ENCODE data around the gene TTLL7. TPM values are rescaled to one million over a fixed set of nuclear protein-coding genes. Genes with fewer than 3 reads are reported as not detected.

Gene TTLL7
- polyA plus RNA-seq, 1 donor (not counting 4 experiments of a cell fraction or from before 2014, with no cell fraction given), result 8.1 TPM

- Histone ChIP-seq H3K4me2 (ENCODE audit: control insufficient read depth, extremely low read depth, insufficient read depth, low read depth, low read length) (no peak overlapping the region), H3K4me3 (ENCODE audit: control insufficient read depth in 2 of 3, extremely low read depth in 1 of 3, insufficient read depth in 2 of 3, low read depth in 1 of 3, low read length in 3 of 3) (no peak overlapping the region), H3K79me2 (ENCODE audit: control insufficient read depth, insufficient read depth, low read length) (no peaks in the 10 kb centered on the region), H3K27ac (ENCODE audit: control insufficient read depth, insufficient read depth, low read length) (no peak overlapping the region), H2AFZ (ENCODE audit: control insufficient read depth, low read length) (no peak overlapping the region), H3K36me3 (ENCODE audit: control insufficient read depth in 2 of 2, extremely low read depth in 1 of 2, insufficient read depth in 2 of 2, low read length in 2 of 2) (no peaks in the 10 kb centered on the region), H3K9ac (ENCODE audit: control insufficient read depth, extremely low read depth, insufficient read depth, low read length) (no peak overlapping the region), H3K4me1 (ENCODE audit: control insufficient read depth, extremely low read depth, insufficient read depth, low read length) (no peaks in the 10 kb centered on the region), H3K27me3 (ENCODE audit: control insufficient read depth, extremely low read depth, insufficient read depth, low read length) (no peaks in the 10 kb centered on the region), H3K9me1 (ENCODE audit: control insufficient read depth, extremely low read depth, insufficient read depth, low read length) (no peaks in the 10 kb centered on the region), H4K20me1 (ENCODE audit: control insufficient read depth, extremely low read depth, insufficient read depth, low read length) (no peaks in the 10 kb centered on the region), H3K9me3 (ENCODE audit: control insufficient read depth, low read depth, low read length) (no peaks in the 10 kb centered on the region)
- FAIRE-seq (no peak), DNase-seq (ENCODE audit: low read depth, low spot score) (no peak)
- TF ChIP-seq EZH2 (IDR thresholded peaks at IDR 0.05; ENCODE audit: low read length), result no peak
- TF ChIP-seq CTCF (optimal IDR thresholded peaks at IDR 0.05 in 1 of 3, IDR thresholded peaks at IDR 0.05 in 1 of 3, conservative IDR thresholded peaks at IDR 0.05 in 1 of 3; ENCODE audit: extremely low read depth in 1 of 3, insufficient read depth in 2 of 3, low read length in 3 of 3), result no peak
- dilution Hi-C loops (cut with MboI; ENCODE audit: extremely low pct_ligation_motif_present, low sequenced_read_pairs), result no loop called here
These were observed 71.9 kb downstream of the TTLL7 start for GRCh38 chr1:83927061-83927460.

GRCh38 chr1:83923553-83923952, 75.4 kb downstream of the TTLL7 start:
- Histone ChIP-seq H3K27me3 (ENCODE audit: control insufficient read depth, extremely low read depth, insufficient read depth, low read length) (no peaks in the 10 kb centered on the region), H3K4me2 (ENCODE audit: control insufficient read depth, extremely low read depth, insufficient read depth, low read depth, low read length) (no peak overlapping the region), H3K79me2 (ENCODE audit: control insufficient read depth, insufficient read depth, low read length) (no peaks in the 10 kb centered on the region), H3K27ac (ENCODE audit: control insufficient read depth, insufficient read depth, low read length) (no peak overlapping the region), H3K9me3 (ENCODE audit: control insufficient read depth, low read depth, low read length) (no peaks in the 10 kb centered on the region), H3K4me1 (ENCODE audit: control insufficient read depth, extremely low read depth, insufficient read depth, low read length) (no peaks in the 10 kb centered on the region), H3K36me3 (ENCODE audit: control insufficient read depth in 2 of 2, extremely low read depth in 1 of 2, insufficient read depth in 2 of 2, low read length in 2 of 2) (no peaks in the 10 kb centered on the region), H3K9me1 (ENCODE audit: control insufficient read depth, extremely low read depth, insufficient read depth, low read length) (no peaks in the 10 kb centered on the region), H4K20me1 (ENCODE audit: control insufficient read depth, extremely low read depth, insufficient read depth, low read length) (no peaks in the 10 kb centered on the region), H3K9ac (ENCODE audit: control insufficient read depth, extremely low read depth, insufficient read depth, low read length) (no peak overlapping the region), H2AFZ (ENCODE audit: control insufficient read depth, low read length) (no peak overlapping the region), H3K4me3 (ENCODE audit: control insufficient read depth in 2 of 3, extremely low read depth in 1 of 3, insufficient read depth in 2 of 3, low read depth in 1 of 3, low read length in 3 of 3) (no peak overlapping the region)
- TF ChIP-seq CTCF (optimal IDR thresholded peaks at IDR 0.05 in 1 of 3, IDR thresholded peaks at IDR 0.05 in 1 of 3, conservative IDR thresholded peaks at IDR 0.05 in 1 of 3; ENCODE audit: extremely low read depth in 1 of 3, insufficient read depth in 2 of 3, low read length in 3 of 3) (no peak), EZH2 (IDR thresholded peaks at IDR 0.05; ENCODE audit: low read length) (no peak)
- dilution Hi-C loops (cut with MboI; ENCODE audit: extremely low pct_ligation_motif_present, low sequenced_read_pairs), result no loop called here
- DNase-seq (ENCODE audit: low read depth, low spot score), result no peak
- FAIRE-seq, result no peak
